K562 (cell line): Measurements from ENCODE around the gene CEBPZ. TPM values are rescaled to one million over a fixed set of nuclear protein-coding genes. Genes with fewer than 3 reads are reported as not detected.

Experiments
- ATAC-seq: fragments of 200-7000 bp; cut with Tn5 transposase; 3 replicates; pipeline ENCODE4 v1.9.1; 2020; ENCODE audit warnings: moderate library complexity
- BruUV-seq: library from RNA; stranded (reverse); fragments of 400-500 nt; replicated peaks from 2 replicates; lab custom pipeline; 2021; lab: Mats Ljungman, UMichigan
- CTCF ChIA-PET: fragments of 300-600 bp; formaldehyde crosslinking; extraction: SDS; loops from one replicate; lab custom pipeline; 2021; ENCODE audit warnings: low intra/inter-chr PET ratio; lab: Yijun Ruan, JAX
- POLR2A ChIA-PET: fragments of 300-600, 350-650 bp; sonication (Branson Sonifier 250); formaldehyde crosslinking; extraction: SDS; loops from one replicate; lab custom pipeline; 2021; ENCODE audit warnings: antibody characterized with exemption, inconsistent platforms; lab: Yijun Ruan, JAX
- DNase-seq, 4 experiments: peaks; one replicate each; pipeline versions ENCODE4 v3.0.0 to v3.0.0-alpha.2; 2011 to 2018; ENCODE audit warnings: low spot score in 3 of 4, mixed read lengths in 3 of 4; ENCODE audit errors: extremely low read depth in 1 of 4
- FAIRE-seq: peaks from 2 replicates; lab custom pipeline; 2011; peaks lifted over from hg19 to GRCh38; lab: Jason Lieb, UNC
- H2AFZ ChIP-seq: 2 replicates; pipeline ENCODE4 v1.6.0; 2011; ENCODE audit warnings: low read depth, low read length, control low read depth, inconsistent platforms
- H3K27ac ChIP-seq: fragments of 200-600 bp; 3 replicates; pipeline ENCODE4 v1.8.0; 2011; ENCODE audit warnings: low read depth, mild to moderate bottlenecking, control low read depth, inconsistent platforms, low read length, moderate library complexity, mixed read lengths; ENCODE audit errors: extremely low read depth
- H3K27me3 ChIP-seq, 2 experiments: fragments of 300-600 bp in 1 of 2; 2 replicates in 1 of 2; 3 replicates in 1 of 2; pipeline versions ENCODE4 v1.6.0 to v1.8.0; 2011; ENCODE audit warnings: inconsistent platforms in 2 of 2, low read length in 2 of 2, mild to moderate bottlenecking in 1 of 2, mixed read lengths in 1 of 2, moderate library complexity in 1 of 2; ENCODE audit not compliant: control insufficient read depth in 2 of 2, insufficient read depth in 2 of 2
- H3K36me3 ChIP-seq: fragments of 300-600 bp; 3 replicates; pipeline ENCODE4 v1.8.0; 2011; ENCODE audit warnings: mild to moderate bottlenecking, low read length, inconsistent platforms; ENCODE audit not compliant: control insufficient read depth, insufficient read depth
- H3K4me1 ChIP-seq, 2 experiments: fragments of 200-600 bp in 1 of 2; replicated peaks in 1 of 2; 2 replicates in 1 of 2; 3 replicates in 1 of 2; pipeline versions ENCODE4 v1.5.1 to v1.8.0; 2011; ENCODE audit warnings: inconsistent platforms in 2 of 2, low read length in 2 of 2, mild to moderate bottlenecking in 1 of 2, mixed read lengths in 1 of 2, moderate library complexity in 1 of 2; ENCODE audit not compliant: control insufficient read depth in 2 of 2, insufficient read depth in 2 of 2
- H3K4me2 ChIP-seq: 2 replicates; pipeline ENCODE4 v1.6.1; 2011; ENCODE audit warnings: low read length, control low read depth, inconsistent platforms, mixed read lengths; ENCODE audit not compliant: insufficient read depth
- H3K4me3 ChIP-seq: fragments of 200-600 bp; sonication (generic), shearing (Covaris generic); 2 replicates; pipeline ENCODE4 v1.5.1; 2016; ENCODE audit warnings: control low read depth, inconsistent platforms
- H3K79me2 ChIP-seq: fragments of 200-600 bp; 3 replicates; pipeline ENCODE4 v1.8.0; 2011; ENCODE audit warnings: low read length, inconsistent platforms; ENCODE audit not compliant: control insufficient read depth, insufficient read depth
- H3K9ac ChIP-seq, 2 experiments: 2 replicates each; pipeline versions ENCODE4 v1.6.0 to v1.6.1; 2011; ENCODE audit warnings: low read depth in 2 of 2, low read length in 2 of 2, control low read depth in 1 of 2, inconsistent platforms in 1 of 2, mild to moderate bottlenecking in 1 of 2, mixed read lengths in 1 of 2; ENCODE audit not compliant: insufficient read depth in 1 of 2
- H3K9me1 ChIP-seq: one replicate; pipeline ENCODE4 v1.6.0; 2011; ENCODE audit warnings: inconsistent platforms, mild to moderate bottlenecking, low read length, moderate library complexity; ENCODE audit not compliant: control insufficient read depth, insufficient read depth
- H3K9me3 ChIP-seq: replicated peaks from 2 replicates; pipeline ENCODE4 v1.5.1; 2011; ENCODE audit warnings: low read depth, low read length, inconsistent platforms; ENCODE audit not compliant: control insufficient read depth, insufficient read depth
- H4K20me1 ChIP-seq: replicated peaks from 2 replicates; pipeline ENCODE4 v1.6.1; 2011; ENCODE audit warnings: low read length, inconsistent platforms, mixed read lengths; ENCODE audit not compliant: control insufficient read depth, insufficient read depth
- ADNP ChIP-seq: fragments of 200-800 bp; sonication (Bioruptor generic); IDR thresholded peaks from 2 replicates; pipeline ENCODE4 v1.6.1; 2016; ENCODE audit warnings: missing genetic modification characterization, missing compliant biosample characterization
- HOMEZ ChIP-seq: fragments of 250-450 bp; sonication (Bioruptor Pico); IDR thresholded peaks from 2 replicates; pipeline ENCODE4 v1.4.0; 2020; ENCODE audit warnings: mild to moderate bottlenecking, moderate library complexity
- KAT2B ChIP-seq: IDR thresholded peaks from one replicate; pipeline ENCODE4 v1.6.1; 2012; ENCODE audit warnings: low read depth, mild to moderate bottlenecking, control low read depth, inconsistent platforms, low read length, moderate library complexity
- NCOA2 ChIP-seq, 2 experiments: fragments of 450-650 bp; IDR thresholded peaks; 2 replicates each; pipeline ENCODE4 v1.6.1; 2018; ENCODE audit warnings: mild to moderate bottlenecking in 2 of 2, moderate library complexity in 1 of 2; ENCODE audit not compliant: partially characterized antibody in 2 of 2
- NR4A1 ChIP-seq, 2 experiments: fragments of 250-450 bp in 1 of 2; fragments of 450-650 bp in 1 of 2; sonication (Bioruptor Pico) in 1 of 2; IDR thresholded peaks; 2 replicates each; pipeline versions ENCODE4 v1.4.0 to v1.6.1; 2016 to 2020; ENCODE audit warnings: mild to moderate bottlenecking in 2 of 2, missing compliant biosample characterization in 1 of 2, missing genetic modification characterization in 1 of 2, moderate library complexity in 1 of 2
- POLR2AphosphoS2 ChIP-seq: IDR thresholded peaks from 2 replicates; pipeline ENCODE4 v1.6.1; 2012; ENCODE audit warnings: low read length, improper control_type of control experiment
- TSC22D4 ChIP-seq: fragments of 450-650 bp; IDR thresholded peaks from 2 replicates; pipeline ENCODE4 v1.6.1; 2016; ENCODE audit warnings: missing genetic modification characterization, missing biosample characterization, control low read depth
- ZNF263 ChIP-seq: sonication (generic); formaldehyde crosslinking; IDR thresholded peaks from 2 replicates; pipeline ENCODE4 v1.8.0; 2022; ENCODE audit warnings: mild to moderate bottlenecking, missing genetic modification reagents, borderline replicate concordance
- ZNF592 ChIP-seq: fragments of 450-650 bp; IDR thresholded peaks from 2 replicates; pipeline ENCODE4 v1.6.1; 2017; ENCODE audit warnings: antibody characterized with exemption, mild to moderate bottlenecking
- WGBS: fragments of 100-300 bp; shearing (Covaris generic); methylation state at CpG from one replicate; pipeline ENCODE4 v1.1.6; 2016; ENCODE audit warnings: low coverage, mixed read lengths; ENCODE audit not compliant: insufficient coverage; ENCODE audit errors: missing lambda C conversion rate; 5-methylcytosine and 5-hydroxymethylcytosine counted together
- in situ Hi-C: fragments of 300-500 bp; cut with MboI; formaldehyde crosslinking; loops from 4 replicates; pipeline ENCODE4 v1.15.0; 2018; ENCODE audit warnings: inconsistent platforms, mixed read lengths
- intact Hi-C: fragments of 100-400 bp; cut with micrococcal nuclease; formaldehyde crosslinking; loops from 2 replicates; pipeline ENCODE4 v1.14.2; 2022
- polyA plus RNA-seq, 8 experiments: library from polyadenylated mRNA; depleted of rRNA in 4 of 8; stranded (reverse) in 5 of 8; unstranded in 3 of 8; fragments of >200 nt; fragmentation: Nextera tagmentation in 2 of 8; fragmentation: Illumina TruSeq in 1 of 8; extraction: Ambion mirVana in 2 of 8; extraction: Trizol in 1 of 8; gene quantifications; 2 replicates each; pipeline versions ENCODE4 v1.2.1 to v1.2.3, GENCODE V29; 2011 to 2014; ENCODE audit warnings: inconsistent platforms in 1 of 8, missing spikeins in 1 of 8
- total RNA-seq, 7 experiments: library from RNA; depleted of rRNA in 6 of 7; stranded (reverse); fragments of >200 nt in 6 of 7; fragmentation: Illumina TruSeq in 2 of 7; extraction: Trizol in 2 of 7; gene quantifications; 2 replicates each; pipeline versions ENCODE4 v1.2.1 to v1.2.3, GENCODE V29; 2011 to 2021; ENCODE audit warnings: low replicate concordance in 1 of 7
- TF ChIP-seq, protein P1 (sequence below): sonication (generic); IDR thresholded peaks from 2 replicates; pipeline ENCODE4 v1.6.1; 2016
- TF ChIP-seq, protein P2 (sequence below): fragments of 250-450 bp; sonication (Bioruptor Pico); IDR thresholded peaks from 2 replicates; pipeline ENCODE4 v1.8.0; 2022; ENCODE audit warnings: moderate library complexity, mild to moderate bottlenecking, inconsistent platforms

Gene CEBPZ
- total and polyA plus RNA-seq, 9 of the 15 experiments (the other 6 are each of a cell fraction or from before 2014, with no cell fraction given): 49.7 to 160 (median 82.8) TPM

GRCh38 chr2:37250869-37251740 is 19.7 kb upstream of the CEBPZ start:
- BruUV-seq: no TSS peak
- peaks cover 93% of the 10 kb centered on the region for H3K36me3 ChIP-seq
- no peak for TF ChIP-seq NR4A1 (CRISPR knock-in tag; IDR thresholded peaks at IDR 0.05)
- TF ChIP-seq NR4A1 (tag; IDR thresholded peaks at IDR 0.05): no peak
- TF ChIP-seq HOMEZ: no peak
- TF ChIP-seq NCOA2 (IDR thresholded peaks at IDR 0.05; ENCODE audit: partially characterized antibody in 2 of 2): no peak
- 0 out of 2 replicates have a peak, but pooled peaks have one; percentile 39 for TF ChIP-seq ADNP (tag)
- peak; percentile 43; the same call in 1 of the 2 replicates for TF ChIP-seq ZNF592
- TF ChIP-seq KAT2B: no peak
- TF ChIP-seq, protein P1, sequence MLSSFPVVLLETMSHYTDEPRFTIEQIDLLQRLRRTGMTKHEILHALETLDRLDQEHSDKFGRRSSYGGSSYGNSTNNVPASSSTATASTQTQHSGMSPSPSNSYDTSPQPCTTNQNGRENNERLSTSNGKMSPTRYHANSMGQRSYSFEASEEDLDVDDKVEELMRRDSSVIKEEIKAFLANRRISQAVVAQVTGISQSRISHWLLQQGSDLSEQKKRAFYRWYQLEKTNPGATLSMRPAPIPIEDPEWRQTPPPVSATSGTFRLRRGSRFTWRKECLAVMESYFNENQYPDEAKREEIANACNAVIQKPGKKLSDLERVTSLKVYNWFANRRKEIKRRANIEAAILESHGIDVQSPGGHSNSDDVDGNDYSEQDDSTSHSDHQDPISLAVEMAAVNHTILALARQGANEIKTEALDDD: peak; percentile 81
- TF ChIP-seq ZNF263 (CRISPR knock-in tag): no peak
- TF ChIP-seq TSC22D4: no peak
- no peak for TF ChIP-seq POLR2AphosphoS2
- TF ChIP-seq, protein P2, sequence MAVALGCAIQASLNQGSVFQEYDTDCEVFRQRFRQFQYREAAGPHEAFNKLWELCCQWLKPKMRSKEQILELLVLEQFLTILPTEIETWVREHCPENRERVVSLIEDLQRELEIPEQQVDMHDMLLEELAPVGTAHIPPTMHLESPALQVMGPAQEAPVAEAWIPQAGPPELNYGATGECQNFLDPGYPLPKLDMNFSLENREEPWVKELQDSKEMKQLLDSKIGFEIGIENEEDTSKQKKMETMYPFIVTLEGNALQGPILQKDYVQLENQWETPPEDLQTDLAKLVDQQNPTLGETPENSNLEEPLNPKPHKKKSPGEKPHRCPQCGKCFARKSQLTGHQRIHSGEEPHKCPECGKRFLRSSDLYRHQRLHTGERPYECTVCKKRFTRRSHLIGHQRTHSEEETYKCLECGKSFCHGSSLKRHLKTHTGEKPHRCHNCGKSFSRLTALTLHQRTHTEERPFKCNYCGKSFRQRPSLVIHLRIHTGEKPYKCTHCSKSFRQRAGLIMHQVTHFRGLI: no peak

More at GRCh38 chr2:37250869-37251740, 19.7 kb upstream of the CEBPZ start:
- H3K4me2 ChIP-seq: no peak overlapping the region
- no peaks in the 10 kb centered on the region for H3K27me3 ChIP-seq
- ATAC-seq (peak; percentile 68), FAIRE-seq (peak; percentile 58), DNase-seq (peak in 2 of 4 experiments; percentile 11)
- ChIA-PET CTCF (no interaction called here), POLR2A (interaction anchor here (0.7 to 1.5 kb wide), 3 partner anchors 9 to 208 kb away, joined by 3 to 6 read pairs (median 3); partner anchors contain the start of genes CEBPZ and NDUFAF7)
- H3K27ac ChIP-seq: peak overlapping the region; percentile 42
- intact Hi-C loops (no loop called here), in situ Hi-C loops (no loop called here)
- H3K4me1 ChIP-seq: peaks cover 0 to 6% of the 10 kb centered on the region in 2 experiments; a peak in 2 of 5 replicates
- H4K20me1 ChIP-seq: no peaks in the 10 kb centered on the region
- H3K4me3 ChIP-seq: no peak overlapping the region
- 34% methylated on average over 5 of the region's 5 CpGs for WGBS
- H3K9ac ChIP-seq: peak overlapping the region in 1 of 2 experiments; percentile 7; a peak in 1 of 4 replicates
- H3K9me1 ChIP-seq: no peaks in the 10 kb centered on the region
- H3K9me3 ChIP-seq: no peaks in the 10 kb centered on the region
- H2AFZ ChIP-seq: no peak overlapping the region
- H3K79me2 ChIP-seq: no peaks in the 10 kb centered on the region
